Stomach (tissue), 9 donors: ENCODE data around the gene PM20D2. TPM values are rescaled to one million over a fixed set of nuclear protein-coding genes. Genes with fewer than 3 reads are reported as not detected.

Experiments
- DNase-seq, 2 donors: peaks; one replicate each; pipeline versions ENCODE4 v3.0.0 to v3.0.0-alpha.2; 2013 to 2019
- H3K27ac ChIP-seq, 5 donors: fragments of 200-600 bp in 4 of 5; sonication (generic) in 4 of 5; one replicate each; pipeline ENCODE4 v1.5.1; 2013 to 2019; ENCODE audit warnings: mild to moderate bottlenecking in 1 of 5, moderate library complexity in 1 of 5
- H3K27me3 ChIP-seq, 3 donors: fragments of 200-600 bp; sonication (generic); one replicate each; pipeline ENCODE4 v1.5.1; 2017 to 2019; ENCODE audit warnings: mixed run types in 1 of 3
- H3K36me3 ChIP-seq, 4 donors: fragments of 200-600 bp; sonication (generic); 1 replicate in 3 of 4; 2 replicates in 1 of 4; pipeline ENCODE4 v1.5.1; 2016 to 2019
- H3K4me1 ChIP-seq, 4 donors: fragments of 200-600 bp; sonication (generic); one replicate each; pipeline ENCODE4 v1.5.1; 2016 to 2019
- H3K4me3 ChIP-seq, 4 donors: fragments of 200-600 bp; sonication (generic) in 3 of 4; one replicate each; pipeline ENCODE4 v1.5.1; 2016 to 2019; ENCODE audit warnings: mild to moderate bottlenecking in 1 of 4
- H3K9me3 ChIP-seq, 4 donors: fragments of 200-600 bp; sonication (generic); one replicate each; pipeline ENCODE4 v1.5.1; 2016 to 2019
- EP300 ChIP-seq: sonication (generic); formaldehyde crosslinking; IDR thresholded peaks from one replicate; pipeline ENCODE4 v1.6.1; 2017; ENCODE audit warnings: antibody characterized with exemption
- POLR2A ChIP-seq, 4 donors: fragments of 450-650 bp; IDR thresholded peaks; one replicate each; pipeline ENCODE4 v1.6.1; 2016; ENCODE audit warnings: antibody characterized with exemption in 4 of 4, control low read depth in 2 of 4, mild to moderate bottlenecking in 1 of 4, moderate library complexity in 1 of 4
- POLR2AphosphoS5 ChIP-seq, 3 donors: sonication (generic); formaldehyde crosslinking; IDR thresholded peaks; one replicate each; pipeline ENCODE4 v1.6.1; 2016; ENCODE audit warnings: antibody characterized with exemption in 3 of 3
- WGBS, 5 donors: extraction: QIAGEN DNeasy Blood & Tissue Kit in 3 of 5; methylation state at CpG; one replicate each; pipeline versions ENCODE4 v1.1.5 to v1.1.7; 2013 to 2018; 5-methylcytosine and 5-hydroxymethylcytosine counted together
- intact Hi-C: fragments of 100-400 bp; cut with DNase I; formaldehyde crosslinking; loops from one replicate; pipeline ENCODE4 v1.15.1; 2023; ENCODE audit warnings: low total_unique reads
- polyA plus RNA-seq, 3 donors: library from polyadenylated mRNA; stranded (reverse); fragments of 200-250 nt; gene quantifications; one replicate each; pipeline ENCODE4 v1.2.3, GENCODE V29; 2013
- total RNA-seq, 5 donors: library from RNA; depleted of rRNA; stranded (reverse); fragments of >200 nt; gene quantifications; one replicate each; pipeline versions ENCODE4 v1.1.0 to v1.2.3, GENCODE V29; 2014 to 2016
- TF ChIP-seq, protein P1 (sequence below), 7 experiments: fragments of 450-650 bp in 4 of 7; fragments of 200-600 bp in 3 of 7; sonication (generic) in 3 of 7; IDR thresholded peaks; one replicate each; pipeline ENCODE4 v1.5.1; 2016 to 2019; ENCODE audit warnings: antibody characterized with exemption in 7 of 7, control low read depth in 2 of 7, mild to moderate bottlenecking in 1 of 7
- donor health status: healthy with polysubstance abuse.
- donor health status: Bipolar disorder and iron deficiency.
- donor health status: healthy.

PM20D2 gene
- total and polyA plus RNA-seq, 8 donors = 1.2 to 22.4 (median 5.6) TPM

DNA sequence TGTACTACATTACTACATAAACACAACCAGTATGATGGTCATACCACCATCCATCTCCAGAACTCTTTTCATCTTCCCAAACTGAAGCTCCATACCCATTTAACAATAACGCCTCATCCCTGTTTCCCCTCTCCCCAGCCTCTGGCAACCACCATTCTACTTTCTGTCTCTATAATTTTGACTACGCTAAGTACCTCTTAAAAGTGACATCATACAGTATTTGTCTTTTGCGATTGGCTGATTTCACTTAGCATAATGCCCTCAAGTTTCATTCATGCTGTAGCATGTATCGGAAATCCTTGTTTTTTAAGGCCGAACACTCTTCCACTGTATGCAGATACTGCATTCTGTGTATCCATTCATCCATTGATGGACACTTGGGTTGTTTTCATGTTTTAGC is 41.6 kb downstream of the PM20D2 start:
- no peak overlapping the region for H3K4me3 ChIP-seq
- TF ChIP-seq POLR2A (IDR thresholded peaks at IDR 0.05) = no peak
- TF ChIP-seq, protein P1, sequence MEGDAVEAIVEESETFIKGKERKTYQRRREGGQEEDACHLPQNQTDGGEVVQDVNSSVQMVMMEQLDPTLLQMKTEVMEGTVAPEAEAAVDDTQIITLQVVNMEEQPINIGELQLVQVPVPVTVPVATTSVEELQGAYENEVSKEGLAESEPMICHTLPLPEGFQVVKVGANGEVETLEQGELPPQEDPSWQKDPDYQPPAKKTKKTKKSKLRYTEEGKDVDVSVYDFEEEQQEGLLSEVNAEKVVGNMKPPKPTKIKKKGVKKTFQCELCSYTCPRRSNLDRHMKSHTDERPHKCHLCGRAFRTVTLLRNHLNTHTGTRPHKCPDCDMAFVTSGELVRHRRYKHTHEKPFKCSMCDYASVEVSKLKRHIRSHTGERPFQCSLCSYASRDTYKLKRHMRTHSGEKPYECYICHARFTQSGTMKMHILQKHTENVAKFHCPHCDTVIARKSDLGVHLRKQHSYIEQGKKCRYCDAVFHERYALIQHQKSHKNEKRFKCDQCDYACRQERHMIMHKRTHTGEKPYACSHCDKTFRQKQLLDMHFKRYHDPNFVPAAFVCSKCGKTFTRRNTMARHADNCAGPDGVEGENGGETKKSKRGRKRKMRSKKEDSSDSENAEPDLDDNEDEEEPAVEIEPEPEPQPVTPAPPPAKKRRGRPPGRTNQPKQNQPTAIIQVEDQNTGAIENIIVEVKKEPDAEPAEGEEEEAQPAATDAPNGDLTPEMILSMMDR (IDR thresholded peaks at IDR 0.05) = no peak
- no peak for TF ChIP-seq POLR2AphosphoS5 (IDR thresholded peaks at IDR 0.05)
- no peak for TF ChIP-seq EP300
- H3K36me3 ChIP-seq = no peaks in the 10 kb centered on the region
- intact Hi-C loops = no loop called here
- H3K9me3 ChIP-seq = no peaks in the 10 kb centered on the region
- no peak for DNase-seq
- 86 to 97% (median 95%) methylated on average over 5 of the region's 5 CpGs for WGBS, 5 donors
- no peaks in the 10 kb centered on the region for H3K4me1 ChIP-seq
- H3K27me3 ChIP-seq = no peaks in the 10 kb centered on the region
- no peak overlapping the region for H3K27ac ChIP-seq

DNA sequence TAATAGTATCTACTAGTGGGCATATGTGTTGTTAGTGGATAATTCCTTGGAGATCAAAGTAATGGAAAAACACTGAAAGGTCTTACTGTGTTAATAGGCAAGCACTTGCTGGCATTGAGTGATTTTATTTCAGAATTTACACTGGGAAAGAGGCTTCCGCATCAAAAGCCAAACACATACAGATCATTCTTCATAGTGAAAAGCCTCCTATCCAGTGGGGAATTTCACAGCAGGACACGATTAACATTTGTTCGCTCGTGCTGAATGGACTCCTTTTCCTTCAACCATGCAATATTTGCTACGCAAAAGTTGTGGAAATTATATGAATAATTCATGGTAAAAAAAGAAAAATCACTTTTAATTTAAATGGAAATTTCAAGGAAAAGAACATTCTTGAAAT is 44.9 kb downstream of the PM20D2 start:
- no peaks in the 10 kb centered on the region for H3K4me1 ChIP-seq
- no peak overlapping the region for H3K27ac ChIP-seq
- intact Hi-C loops = no loop called here
- H3K9me3 ChIP-seq = peaks cover 0 to 23% (median 21%) of the 10 kb centered on the region in 4 donors
- TF ChIP-seq EP300 (no peak), POLR2AphosphoS5 (IDR thresholded peaks at IDR 0.05) (no peak), POLR2A (IDR thresholded peaks at IDR 0.05) (no peak)
- TF ChIP-seq, protein P1 (IDR thresholded peaks at IDR 0.05) = no peak
- no peak overlapping the region for H3K4me3 ChIP-seq
- 67 to 80% (median 77%) methylated on average over 5 of the region's 5 CpGs for WGBS, 5 donors
- no peaks in the 10 kb centered on the region for H3K36me3 ChIP-seq
- H3K27me3 ChIP-seq = no peaks in the 10 kb centered on the region
- no peak for DNase-seq

GRCh38 chr6:89194559-89194958 is 48.7 kb downstream of the PM20D2 start:
- no peak for DNase-seq
- 93 to 98% (median 95%) methylated on average over 1 of the region's 1 CpG for WGBS, 5 donors
- no peak overlapping the region for H3K4me3 ChIP-seq
- no peaks in the 10 kb centered on the region for H3K36me3 ChIP-seq
- intact Hi-C loops = no loop called here
- H3K27ac ChIP-seq = no peak overlapping the region
- TF ChIP-seq POLR2AphosphoS5 (IDR thresholded peaks at IDR 0.05) (no peak), POLR2A (IDR thresholded peaks at IDR 0.05) (no peak), EP300 (no peak)
- TF ChIP-seq, protein P1 (IDR thresholded peaks at IDR 0.05) = no peak
- H3K27me3 ChIP-seq = no peaks in the 10 kb centered on the region
- H3K4me1 ChIP-seq = no peaks in the 10 kb centered on the region
- H3K9me3 ChIP-seq = peaks cover 0 to 28% (median 23%) of the 10 kb centered on the region in 4 donors

DNA sequence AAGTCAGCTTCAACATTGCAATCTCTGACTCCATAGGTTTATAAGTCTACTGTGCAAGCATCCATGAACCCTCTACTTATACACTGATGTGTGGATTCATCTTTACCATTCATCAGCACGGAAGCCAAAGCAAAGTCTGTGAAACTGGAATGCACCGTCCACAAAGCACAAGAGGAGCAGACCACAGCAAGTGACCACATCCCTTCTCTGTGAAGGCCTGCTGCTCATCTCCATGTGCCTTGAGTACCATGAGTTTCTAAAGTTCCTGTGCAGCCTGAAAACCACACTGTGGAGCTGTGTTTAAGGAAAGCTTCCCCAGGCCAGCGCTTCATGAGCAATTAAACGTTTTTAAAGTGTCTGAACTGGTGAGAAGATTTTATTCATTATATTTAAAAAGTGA is 51.3 kb downstream of the PM20D2 start:
- H3K4me3 ChIP-seq = no peak overlapping the region
- intact Hi-C loops = no loop called here
- no peak overlapping the region for H3K27ac ChIP-seq
- H3K36me3 ChIP-seq = no peaks in the 10 kb centered on the region
- H3K9me3 ChIP-seq = peaks cover 0 to 28% (median 23%) of the 10 kb centered on the region in 4 donors
- 55 to 85% (median 69%) methylated on average over 4 of the region's 4 CpGs for WGBS, 5 donors
- TF ChIP-seq, protein P1 (IDR thresholded peaks at IDR 0.05) = no peak
- TF ChIP-seq POLR2AphosphoS5 (IDR thresholded peaks at IDR 0.05) (no peak), EP300 (no peak), POLR2A (IDR thresholded peaks at IDR 0.05) (no peak)
- H3K27me3 ChIP-seq = no peaks in the 10 kb centered on the region
- H3K4me1 ChIP-seq = no peaks in the 10 kb centered on the region
- DNase-seq = no peak
